Glutamatergic neuron (in vitro differentiated cells): ENCODE results near the gene PCARE. TPM values are rescaled to one million over a fixed set of nuclear protein-coding genes. Genes with fewer than 3 reads are reported as not detected.

Experiments
- DNase-seq: peaks from one replicate; pipeline ENCODE4 v3.0.0; 2022
- H3K27ac Mint-ChIP-seq: one replicate; pipeline ENCODE4 v1.8.0; 2020; ENCODE audit warnings: mild to moderate bottlenecking, mixed read lengths, inconsistent platforms; ENCODE audit not compliant: unreplicated experiment
- H3K27me3 Mint-ChIP-seq: one replicate; pipeline ENCODE4 v1.8.0; 2020; ENCODE audit warnings: mild to moderate bottlenecking, moderate library complexity, mixed read lengths, inconsistent platforms; ENCODE audit not compliant: unreplicated experiment
- H3K36me3 Mint-ChIP-seq: one replicate; pipeline ENCODE4 v1.8.0; 2020; ENCODE audit warnings: mild to moderate bottlenecking, mixed read lengths, inconsistent platforms; ENCODE audit not compliant: unreplicated experiment
- H3K4me1 Mint-ChIP-seq: one replicate; pipeline ENCODE4 v1.8.0; 2020; ENCODE audit warnings: mild to moderate bottlenecking, low read depth, mixed read lengths, inconsistent platforms; ENCODE audit not compliant: unreplicated experiment
- H3K4me3 Mint-ChIP-seq: one replicate; pipeline ENCODE4 v1.8.0; 2020; ENCODE audit warnings: mild to moderate bottlenecking, mixed read lengths, inconsistent platforms; ENCODE audit not compliant: unreplicated experiment
- H3K9me3 Mint-ChIP-seq: one replicate; pipeline ENCODE4 v1.8.0; 2020; ENCODE audit warnings: mild to moderate bottlenecking, moderate library complexity, mixed read lengths, inconsistent platforms; ENCODE audit not compliant: unreplicated experiment
- CTCF ChIP-seq: fragments of 200-600 bp; sonication (generic); IDR thresholded peaks from one replicate; pipeline ENCODE4 v1.5.0; 2021; ENCODE audit not compliant: partially characterized antibody, unreplicated experiment
- total RNA-seq: library from RNA; stranded (reverse); fragmentation: NEBNext Ultra II Directional; extraction: Animal tissue kit (Norgen Biotek cat#: 25700); gene quantifications from one replicate; pipeline ENCODE4 v1.2.1, GENCODE V29; 2021; ENCODE audit not compliant: unreplicated experiment

The PCARE gene
- total RNA-seq, 1 donor from 2014 or later, result 0.66 TPM

- no peak for TF ChIP-seq CTCF
- peaks cover 2% of the 10 kb centered on the region for H3K27me3 Mint-ChIP-seq
- H3K9me3 Mint-ChIP-seq, result no peaks in the 10 kb centered on the region
- no peaks in the 10 kb centered on the region for H3K36me3 Mint-ChIP-seq
- no peak overlapping the region for H3K27ac Mint-ChIP-seq
- DNase-seq, result no peak
- no peak overlapping the region for H3K4me3 Mint-ChIP-seq
- peaks cover 8% of the 10 kb centered on the region for H3K4me1 Mint-ChIP-seq
Observed at GRCh38 chr2:29063646-29064345, 10.5 kb downstream of the PCARE start.

- Mint-ChIP-seq H3K4me1 (peaks cover 5% of the 10 kb centered on the region), H3K36me3 (no peaks in the 10 kb centered on the region), H3K4me3 (no peak overlapping the region), H3K9me3 (no peaks in the 10 kb centered on the region), H3K27ac (no peak overlapping the region), H3K27me3 (peaks cover 2% of the 10 kb centered on the region)
- no peak for DNase-seq
- TF ChIP-seq CTCF, result no peak
Observed at GRCh38 chr2:29063056-29063455, 11.3 kb downstream of the PCARE start.

- no peak overlapping the region for H3K4me3 Mint-ChIP-seq
- H3K27ac Mint-ChIP-seq, result no peak overlapping the region
- no peak for TF ChIP-seq CTCF
- no peaks in the 10 kb centered on the region for H3K36me3 Mint-ChIP-seq
- no peak for DNase-seq
- H3K9me3 Mint-ChIP-seq, result no peaks in the 10 kb centered on the region
- H3K27me3 Mint-ChIP-seq, result peaks cover 2% of the 10 kb centered on the region
- H3K4me1 Mint-ChIP-seq, result peaks cover 8% of the 10 kb centered on the region
Observed at GRCh38 chr2:29062371-29062770, 12.0 kb downstream of the PCARE start.

GRCh38 chr2:29061616-29062015, 12.7 kb downstream of the PCARE start:
- Mint-ChIP-seq H3K36me3 (no peaks in the 10 kb centered on the region), H3K4me1 (peaks cover 8% of the 10 kb centered on the region), H3K9me3 (no peaks in the 10 kb centered on the region), H3K27ac (no peak overlapping the region), H3K4me3 (no peak overlapping the region), H3K27me3 (peaks cover 5% of the 10 kb centered on the region)
- no peak for DNase-seq
- TF ChIP-seq CTCF, result no peak

- H3K4me3 Mint-ChIP-seq, result no peak overlapping the region
Observed at GRCh38 chr2:29061176-29061575, 13.1 kb downstream of the PCARE start.

More at GRCh38 chr2:29061176-29061575, 13.1 kb downstream of the PCARE start:
- H3K27me3 Mint-ChIP-seq, result peaks cover 5% of the 10 kb centered on the region
- no peak for DNase-seq
- peaks cover 8% of the 10 kb centered on the region for H3K4me1 Mint-ChIP-seq
- H3K36me3 Mint-ChIP-seq, result no peaks in the 10 kb centered on the region
- no peak overlapping the region for H3K27ac Mint-ChIP-seq
- TF ChIP-seq CTCF, result no peak
- no peaks in the 10 kb centered on the region for H3K9me3 Mint-ChIP-seq
